ENCODE data around the gene HMGN1.

The HMGN1 gene

GRCh38 chr21:39330001-39330400 is 18.9 kb downstream of the HMGN1 start:
- H3K27me3 ChIP-seq (ENCODE audit: insufficient read depth, low read length) = no peaks in the 10 kb centered on the region
- H3K4me3 ChIP-seq (ENCODE audit: low read length) = no peak overlapping the region
- peaks cover 4% of the 10 kb centered on the region; the same call in 1 of the 2 replicates for H3K4me1 ChIP-seq (ENCODE audit: insufficient read depth, low read length)
- WGBS = 92% methylated on average over 6 of the region's 6 CpGs
- no peaks in the 10 kb centered on the region for H3K36me3 ChIP-seq (ENCODE audit: insufficient read depth, low read length)
- H3K27ac ChIP-seq (ENCODE audit: low read depth, low read length) = no peak overlapping the region
- H3K9ac ChIP-seq (ENCODE audit: low read depth, low read length) = no peak overlapping the region
- no peaks in the 10 kb centered on the region for H3K9me3 ChIP-seq (ENCODE audit: insufficient read depth, low read depth, low read length)

- WGBS = 83% methylated on average over 4 of the region's 7 CpGs
These were observed 21.2 kb downstream of the HMGN1 start for GRCh38 chr21:39327727-39328126.

GRCh38 chr21:39326607-39327307 is 22.1 kb downstream of the HMGN1 start:
- Histone ChIP-seq H3K27ac (ENCODE audit: low read depth, low read length) (no peak overlapping the region; the same call in 1 of the 2 replicates), H3K4me3 (ENCODE audit: low read length) (no peak overlapping the region), H3K27me3 (ENCODE audit: insufficient read depth, low read length) (no peaks in the 10 kb centered on the region), H3K36me3 (ENCODE audit: insufficient read depth, low read length) (no peaks in the 10 kb centered on the region), H3K9ac (ENCODE audit: low read depth, low read length) (no peak overlapping the region), H3K4me1 (ENCODE audit: insufficient read depth, low read length) (peaks cover 4% of the 10 kb centered on the region; the same call in 1 of the 2 replicates), H3K9me3 (ENCODE audit: insufficient read depth, low read depth, low read length) (no peaks in the 10 kb centered on the region)
- WGBS = 90% methylated on average over 7 of the region's 7 CpGs

More at GRCh38 chr21:39327727-39328126, 21.2 kb downstream of the HMGN1 start:
- no peaks in the 10 kb centered on the region for H3K27me3 ChIP-seq (ENCODE audit: insufficient read depth, low read length)
- no peak overlapping the region for H3K27ac ChIP-seq (ENCODE audit: low read depth, low read length)
- no peak overlapping the region for H3K9ac ChIP-seq (ENCODE audit: low read depth, low read length)
- H3K4me3 ChIP-seq (ENCODE audit: low read length) = no peak overlapping the region
- H3K36me3 ChIP-seq (ENCODE audit: insufficient read depth, low read length) = no peaks in the 10 kb centered on the region
- no peaks in the 10 kb centered on the region for H3K9me3 ChIP-seq (ENCODE audit: insufficient read depth, low read depth, low read length)
- H3K4me1 ChIP-seq (ENCODE audit: insufficient read depth, low read length) = peaks cover 4% of the 10 kb centered on the region; the same call in 1 of the 2 replicates

GRCh38 chr21:39325458-39325857 is 23.4 kb downstream of the HMGN1 start:
- H3K36me3 ChIP-seq (ENCODE audit: insufficient read depth, low read length) = no peaks in the 10 kb centered on the region
- 100% methylated on average over 4 of the region's 4 CpGs for WGBS
- H3K27me3 ChIP-seq (ENCODE audit: insufficient read depth, low read length) = no peaks in the 10 kb centered on the region
- no peak overlapping the region for H3K4me3 ChIP-seq (ENCODE audit: low read length)
- no peak overlapping the region for H3K9ac ChIP-seq (ENCODE audit: low read depth, low read length)
- H3K9me3 ChIP-seq (ENCODE audit: insufficient read depth, low read depth, low read length) = no peaks in the 10 kb centered on the region
- H3K27ac ChIP-seq (ENCODE audit: low read depth, low read length) = no peak overlapping the region
- H3K4me1 ChIP-seq (ENCODE audit: insufficient read depth, low read length) = peaks cover 4% of the 10 kb centered on the region; the same call in 1 of the 2 replicates

- Histone ChIP-seq H3K4me3 (ENCODE audit: low read length) (no peak overlapping the region), H3K9me3 (ENCODE audit: insufficient read depth, low read depth, low read length) (no peaks in the 10 kb centered on the region), H3K9ac (ENCODE audit: low read depth, low read length) (no peak overlapping the region), H3K4me1 (ENCODE audit: insufficient read depth, low read length) (no peaks in the 10 kb centered on the region), H3K27ac (ENCODE audit: low read depth, low read length) (no peak overlapping the region), H3K27me3 (ENCODE audit: insufficient read depth, low read length) (no peaks in the 10 kb centered on the region), H3K36me3 (ENCODE audit: insufficient read depth, low read length) (no peaks in the 10 kb centered on the region)
- 88% methylated on average over 6 of the region's 6 CpGs for WGBS
These were observed 27.5 kb downstream of the HMGN1 start for GRCh38 chr21:39321424-39321823.

GRCh38 chr21:39319814-39320332 is 29.0 kb downstream of the HMGN1 start:
- no peaks in the 10 kb centered on the region for H3K9me3 ChIP-seq (ENCODE audit: insufficient read depth, low read depth, low read length)
- no peak overlapping the region for H3K9ac ChIP-seq (ENCODE audit: low read depth, low read length)
- H3K27me3 ChIP-seq (ENCODE audit: insufficient read depth, low read length) = no peaks in the 10 kb centered on the region
- H3K4me3 ChIP-seq (ENCODE audit: low read length) = no peak overlapping the region
- WGBS = 97% methylated on average over 3 of the region's 3 CpGs
- no peak overlapping the region for H3K27ac ChIP-seq (ENCODE audit: low read depth, low read length)
- no peaks in the 10 kb centered on the region for H3K36me3 ChIP-seq (ENCODE audit: insufficient read depth, low read length)
- no peaks in the 10 kb centered on the region for H3K4me1 ChIP-seq (ENCODE audit: insufficient read depth, low read length)

GRCh38 chr21:39319251-39319756 is 29.6 kb downstream of the HMGN1 start:
- Histone ChIP-seq H3K27me3 (ENCODE audit: insufficient read depth, low read length) (no peaks in the 10 kb centered on the region), H3K36me3 (ENCODE audit: insufficient read depth, low read length) (no peaks in the 10 kb centered on the region), H3K9me3 (ENCODE audit: insufficient read depth, low read depth, low read length) (no peaks in the 10 kb centered on the region), H3K27ac (ENCODE audit: low read depth, low read length) (no peak overlapping the region), H3K4me1 (ENCODE audit: insufficient read depth, low read length) (peaks cover 5% of the 10 kb centered on the region; the same call in 1 of the 2 replicates), H3K4me3 (ENCODE audit: low read length) (no peak overlapping the region), H3K9ac (ENCODE audit: low read depth, low read length) (no peak overlapping the region)
- WGBS = 87% methylated on average over 5 of the region's 6 CpGs

- Histone ChIP-seq H3K4me1 (ENCODE audit: insufficient read depth, low read length) (peaks cover 5% of the 10 kb centered on the region; the same call in 1 of the 2 replicates), H3K27me3 (ENCODE audit: insufficient read depth, low read length) (no peaks in the 10 kb centered on the region), H3K9ac (ENCODE audit: low read depth, low read length) (no peak overlapping the region), H3K36me3 (ENCODE audit: insufficient read depth, low read length) (no peaks in the 10 kb centered on the region), H3K4me3 (ENCODE audit: low read length) (no peak overlapping the region), H3K9me3 (ENCODE audit: insufficient read depth, low read depth, low read length) (no peaks in the 10 kb centered on the region), H3K27ac (ENCODE audit: low read depth, low read length) (no peak overlapping the region)
- 97% methylated on average over 6 of the region's 8 CpGs for WGBS
These were observed 30.6 kb downstream of the HMGN1 start for GRCh38 chr21:39318091-39318959.

GRCh38 chr21:39317134-39318090 is 31.5 kb downstream of the HMGN1 start:
- Histone ChIP-seq H3K27ac (ENCODE audit: low read depth, low read length) (no peak overlapping the region), H3K9me3 (ENCODE audit: insufficient read depth, low read depth, low read length) (no peaks in the 10 kb centered on the region), H3K36me3 (ENCODE audit: insufficient read depth, low read length) (no peaks in the 10 kb centered on the region), H3K4me1 (ENCODE audit: insufficient read depth, low read length) (peaks cover 5% of the 10 kb centered on the region; the same call in 1 of the 2 replicates), H3K27me3 (ENCODE audit: insufficient read depth, low read length) (no peaks in the 10 kb centered on the region), H3K4me3 (ENCODE audit: low read length) (no peak overlapping the region), H3K9ac (ENCODE audit: low read depth, low read length) (no peak overlapping the region)
- 88% methylated on average over 11 of the region's 11 CpGs for WGBS

GRCh38 chr21:39316729-39317128 is 32.2 kb downstream of the HMGN1 start:
- Histone ChIP-seq H3K9me3 (ENCODE audit: insufficient read depth, low read depth, low read length) (no peaks in the 10 kb centered on the region), H3K36me3 (ENCODE audit: insufficient read depth, low read length) (peaks cover 4% of the 10 kb centered on the region), H3K27me3 (ENCODE audit: insufficient read depth, low read length) (no peaks in the 10 kb centered on the region), H3K4me1 (ENCODE audit: insufficient read depth, low read length) (peaks cover 10% of the 10 kb centered on the region; the same call in 1 of the 2 replicates), H3K27ac (ENCODE audit: low read depth, low read length) (no peak overlapping the region), H3K9ac (ENCODE audit: low read depth, low read length) (no peak overlapping the region), H3K4me3 (ENCODE audit: low read length) (no peak overlapping the region)
- WGBS = 91% methylated on average over 5 of the region's 6 CpGs

All from HUES64 (cell line).